IMR-90 (cell line): Measurements from ENCODE around the gene KRT9. TPM values are rescaled to one million over a fixed set of nuclear protein-coding genes. Genes with fewer than 3 reads are reported as not detected.
"Not testable (repeated sequence)": the region's sequence is repeated elsewhere in the genome, so short reads cannot be mapped to it uniquely, and the experiment has no call there.

Experiments
- ATAC-seq: fragments of 200-7000 bp; cut with Tn5 transposase; 2 replicates; pipeline ENCODE4 v1.9.1; 2020; ENCODE audit warnings: low read depth, mild to moderate bottlenecking, moderate library complexity
- BruUV-seq: library from RNA; stranded (reverse); fragments of 400-500 nt; replicated peaks from 2 replicates; lab custom pipeline; 2021; lab: Mats Ljungman, UMichigan
- CTCF ChIA-PET: fragments of 300-600 bp; formaldehyde crosslinking; extraction: SDS; loops from one replicate; lab custom pipeline; 2021; ENCODE audit warnings: antibody characterized with exemption; lab: Yijun Ruan, JAX
- POLR2A ChIA-PET: fragments of 300-600 bp; sonication (Branson Sonifier 250); formaldehyde crosslinking; loops from one replicate; lab custom pipeline; 2022; ENCODE audit warnings: antibody characterized with exemption; ENCODE audit not compliant: unreplicated experiment; lab: Charles Lee
- DNase-seq: peaks from one replicate; pipeline ENCODE4 v3.0.0; 2013
- H2AFZ ChIP-seq: replicated peaks from 2 replicates; pipeline ENCODE3; 2013; ENCODE audit warnings: low read length, mild to moderate bottlenecking; ENCODE audit not compliant: poor library complexity
- H2AK5ac ChIP-seq: 2 replicates; pipeline ENCODE4 v1.6.1; 2013; ENCODE audit warnings: low read depth, low read length, inconsistent platforms
- H2AK9ac ChIP-seq: replicated peaks from 2 replicates; pipeline ENCODE3; 2013; ENCODE audit warnings: mild to moderate bottlenecking, low read depth, low read length, moderate library complexity; ENCODE audit not compliant: poor library complexity
- H2BK120ac ChIP-seq: 2 replicates; pipeline ENCODE4 v1.6.1; 2013; ENCODE audit warnings: low read depth, low read length, inconsistent platforms
- H2BK15ac ChIP-seq: 3 replicates; pipeline ENCODE4 v1.6.1; 2013; ENCODE audit warnings: low read depth, low read length, inconsistent platforms
- H2BK20ac ChIP-seq: 2 replicates; pipeline ENCODE4 v1.6.1; 2013; ENCODE audit warnings: low read depth, mild to moderate bottlenecking, inconsistent platforms, low read length, moderate library complexity
- H2BK5ac ChIP-seq: 2 replicates; pipeline ENCODE4 v1.6.1; 2013; ENCODE audit warnings: mild to moderate bottlenecking, low read depth, low read length, inconsistent platforms; ENCODE audit not compliant: poor library complexity, severe bottlenecking
- H3K14ac ChIP-seq: replicated peaks from 2 replicates; pipeline ENCODE4 v1.6.1; 2013; ENCODE audit warnings: low read depth, low read length, inconsistent platforms
- H3K18ac ChIP-seq: 2 replicates; pipeline ENCODE4 v1.6.1; 2013; ENCODE audit warnings: low read depth, low read length, control low read depth
- H3K23ac ChIP-seq: 2 replicates; pipeline ENCODE4 v1.6.1; 2013; ENCODE audit warnings: low read depth, low read length, inconsistent platforms
- H3K27ac ChIP-seq: 2 replicates; pipeline ENCODE4 v1.5.1; 2013; ENCODE audit warnings: mild to moderate bottlenecking, control low read depth, low read length; ENCODE audit not compliant: insufficient read depth
- H3K27me3 ChIP-seq: 2 replicates; pipeline ENCODE4 v1.6.1; 2013; ENCODE audit warnings: low read length; ENCODE audit not compliant: control insufficient read depth, insufficient read depth
- H3K36me3 ChIP-seq: 2 replicates; pipeline ENCODE4 v1.6.1; 2013; ENCODE audit warnings: low read length, mixed read lengths; ENCODE audit not compliant: control insufficient read depth, insufficient read depth
- H3K4ac ChIP-seq: 2 replicates; pipeline ENCODE4 v1.6.1; 2013; ENCODE audit warnings: low read depth, low read length, inconsistent platforms
- H3K4me1 ChIP-seq: 2 replicates; pipeline ENCODE4 v1.6.1; 2013; ENCODE audit warnings: low read length, mixed read lengths; ENCODE audit not compliant: control insufficient read depth, insufficient read depth
- H3K4me2 ChIP-seq: 2 replicates; pipeline ENCODE4 v1.6.1; 2013; ENCODE audit warnings: low read depth, mild to moderate bottlenecking, control low read depth, low read length, moderate library complexity
- H3K4me3 ChIP-seq: 2 replicates; pipeline ENCODE4 v1.5.1; 2013; ENCODE audit warnings: low read depth, mild to moderate bottlenecking, control low read depth, low read length, moderate library complexity; ENCODE audit not compliant: insufficient read depth
- H3K56ac ChIP-seq: 2 replicates; pipeline ENCODE4 v1.6.1; 2013; ENCODE audit warnings: low read length, inconsistent platforms; ENCODE audit not compliant: insufficient read depth; ENCODE audit errors: extremely low read depth
- H3K79me1 ChIP-seq, 2 experiments: 2 replicates each; pipeline ENCODE4 v1.6.1; 2013; ENCODE audit warnings: low read length in 2 of 2, inconsistent platforms in 1 of 2, low read depth in 1 of 2
- H3K9ac ChIP-seq: 2 replicates; pipeline ENCODE4 v1.6.1; 2013; ENCODE audit warnings: low read depth, low read length, control low read depth
- H3K9me1 ChIP-seq: 2 replicates; pipeline ENCODE4 v1.6.1; 2013; ENCODE audit warnings: low read length, inconsistent platforms; ENCODE audit not compliant: insufficient read depth
- H3K9me3 ChIP-seq: 2 replicates; pipeline ENCODE4 v1.6.1; 2013; ENCODE audit warnings: low read length; ENCODE audit not compliant: control insufficient read depth, insufficient read depth
- H4K20me1 ChIP-seq: 2 replicates; pipeline ENCODE4 v1.6.1; 2013; ENCODE audit warnings: low read length, inconsistent platforms; ENCODE audit not compliant: insufficient read depth
- H4K5ac ChIP-seq: 2 replicates; pipeline ENCODE4 v1.6.1; 2013; ENCODE audit warnings: mild to moderate bottlenecking, low read depth, low read length, control low read depth
- H4K8ac ChIP-seq, 2 experiments: 2 replicates each; pipeline ENCODE4 v1.6.1; 2013; ENCODE audit warnings: low read depth in 2 of 2, low read length in 2 of 2, control low read depth in 1 of 2, inconsistent platforms in 1 of 2
- H4K91ac ChIP-seq: 2 replicates; pipeline ENCODE4 v1.6.1; 2013; ENCODE audit warnings: low read depth, low read length, inconsistent platforms; ENCODE audit not compliant: insufficient read depth
- WGBS, 2 experiments: methylation state at CpG; one replicate each; pipeline versions ENCODE4 v1.1.5 to v1.1.7; 2013; ENCODE audit warnings: missing lambda C conversion rate in 2 of 2; ENCODE audit not compliant: insufficient read length in 1 of 2; ENCODE audit errors: extremely low coverage in 2 of 2; 5-methylcytosine and 5-hydroxymethylcytosine counted together
- dilution Hi-C: fragments of 300-500 bp; cut with HindIII; formaldehyde crosslinking; loops from one replicate; pipeline ENCODE4 v1.14.3; 2018; ENCODE audit warnings: low sequenced_read_pairs; ENCODE audit not compliant: unreplicated experiment
- in situ Hi-C: fragments of 300-500 bp; cut with MboI; formaldehyde crosslinking; loops from 3 replicates; pipeline ENCODE4 v1.14.3; 2019; ENCODE audit warnings: low sequenced_read_pairs, inconsistent platforms, mixed read lengths
- intact Hi-C: fragments of 100-400 bp; cut with micrococcal nuclease; formaldehyde crosslinking; loops from 2 replicates; pipeline ENCODE4 v1.10.0; 2022
- polyA plus RNA-seq, 3 experiments: library from polyadenylated mRNA; depleted of rRNA; stranded (reverse); fragments of >200 nt; gene quantifications; 2 replicates each; pipeline ENCODE4 v1.2.3, GENCODE V29; 2012; ENCODE audit warnings: low replicate concordance in 1 of 3
- total RNA-seq: library from RNA; depleted of rRNA; stranded (reverse); fragments of >200 nt; gene quantifications from 2 replicates; pipeline ENCODE4 v1.2.3, GENCODE V29; 2012

Gene KRT9
- total and polyA plus RNA-seq, 2 of the 4 experiments (the other 2 are of a cell fraction), result not detected

DNA sequence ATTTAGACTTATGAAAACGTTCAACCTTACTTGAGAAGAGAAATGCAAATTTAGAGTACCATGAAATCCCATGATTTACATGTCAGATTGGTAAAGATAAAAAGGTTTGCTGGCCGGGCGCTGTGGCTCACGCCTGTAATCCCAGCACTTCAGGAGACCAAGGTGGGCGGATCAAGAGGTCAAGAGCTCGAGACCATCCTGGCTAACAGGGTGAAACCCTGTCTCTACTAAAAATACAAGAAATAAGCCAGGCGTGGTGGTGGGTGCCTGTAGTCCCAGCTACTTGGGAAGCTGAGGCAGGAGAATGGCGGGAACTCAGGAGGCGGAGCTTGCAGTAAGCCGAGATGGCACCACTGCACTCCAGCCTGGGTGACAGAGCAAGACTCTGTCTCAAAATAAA is 29.1 kb downstream of the KRT9 start:
- H3K4ac ChIP-seq, BruUV-seq, H2AK9ac ChIP-seq, H2BK15ac ChIP-seq, H3K18ac ChIP-seq, H3K27me3 ChIP-seq, H4K8ac ChIP-seq, H3K27ac ChIP-seq, H3K4me2 ChIP-seq, H3K14ac ChIP-seq, H4K20me1 ChIP-seq, H3K23ac ChIP-seq, H3K36me3 ChIP-seq, POLR2A ChIA-PET, H4K91ac ChIP-seq, ATAC-seq, H3K9ac ChIP-seq, in situ Hi-C loops, DNase-seq, H2BK5ac ChIP-seq, H3K4me3 ChIP-seq, H2BK20ac ChIP-seq, dilution Hi-C loops, H3K56ac ChIP-seq, H3K79me1 ChIP-seq, H3K9me3 ChIP-seq, H2BK120ac ChIP-seq, H2AK5ac ChIP-seq, H2AFZ ChIP-seq, H4K5ac ChIP-seq: not testable (repeated sequence)
- intact Hi-C loops, result loop anchor here (1.0 kb wide), 1 partner anchor 38 kb away; no protein-coding TSS in a partner anchor
- WGBS, 2 experiments, result 90% methylated on average over 2 of the region's 10 CpGs; no CpG with 5 or more reads in 1 of the 2 experiments
- H3K4me1 ChIP-seq, result peaks cover 22% of the 10 kb centered on the region
- peaks cover 13% of the 10 kb centered on the region for H3K9me1 ChIP-seq
- CTCF ChIA-PET, result interaction anchor here (1.2 kb wide), 1 partner anchor 120 kb away, joined by 4 read pairs; no protein-coding TSS in a partner anchor
